IMR-90 (cell line): Measurements from ENCODE around the gene TRAPPC10. TPM values are rescaled to one million over a fixed set of nuclear protein-coding genes. Genes with fewer than 3 reads are reported as not detected.

ENCODE experiments used
- ATAC-seq: fragments of 200-7000 bp; cut with Tn5 transposase; 2 replicates; pipeline ENCODE4 v1.9.1; 2020; ENCODE audit warnings: low read depth, mild to moderate bottlenecking, moderate library complexity
- BruUV-seq: library from RNA; stranded (reverse); fragments of 400-500 nt; replicated peaks from 2 replicates; lab custom pipeline; 2021; lab: Mats Ljungman, UMichigan
- CTCF ChIA-PET: fragments of 300-600 bp; formaldehyde crosslinking; extraction: SDS; loops from one replicate; lab custom pipeline; 2021; ENCODE audit warnings: antibody characterized with exemption; lab: Yijun Ruan, JAX
- POLR2A ChIA-PET: fragments of 300-600 bp; sonication (Branson Sonifier 250); formaldehyde crosslinking; loops from one replicate; lab custom pipeline; 2022; ENCODE audit warnings: antibody characterized with exemption; ENCODE audit not compliant: unreplicated experiment; lab: Charles Lee
- DNase-seq: peaks from one replicate; pipeline ENCODE4 v3.0.0; 2013
- H2AFZ ChIP-seq: replicated peaks from 2 replicates; pipeline ENCODE3; 2013; ENCODE audit warnings: low read length, mild to moderate bottlenecking; ENCODE audit not compliant: poor library complexity
- H2AK5ac ChIP-seq: 2 replicates; pipeline ENCODE4 v1.6.1; 2013; ENCODE audit warnings: low read depth, low read length, inconsistent platforms
- H2AK9ac ChIP-seq: replicated peaks from 2 replicates; pipeline ENCODE3; 2013; ENCODE audit warnings: mild to moderate bottlenecking, low read depth, low read length, moderate library complexity; ENCODE audit not compliant: poor library complexity
- H2BK120ac ChIP-seq: 2 replicates; pipeline ENCODE4 v1.6.1; 2013; ENCODE audit warnings: low read depth, low read length, inconsistent platforms
- H2BK15ac ChIP-seq: 3 replicates; pipeline ENCODE4 v1.6.1; 2013; ENCODE audit warnings: low read depth, low read length, inconsistent platforms
- H2BK20ac ChIP-seq: 2 replicates; pipeline ENCODE4 v1.6.1; 2013; ENCODE audit warnings: low read depth, mild to moderate bottlenecking, inconsistent platforms, low read length, moderate library complexity
- H2BK5ac ChIP-seq: 2 replicates; pipeline ENCODE4 v1.6.1; 2013; ENCODE audit warnings: mild to moderate bottlenecking, low read depth, low read length, inconsistent platforms; ENCODE audit not compliant: poor library complexity, severe bottlenecking
- H3K14ac ChIP-seq: replicated peaks from 2 replicates; pipeline ENCODE4 v1.6.1; 2013; ENCODE audit warnings: low read depth, low read length, inconsistent platforms
- H3K18ac ChIP-seq: 2 replicates; pipeline ENCODE4 v1.6.1; 2013; ENCODE audit warnings: low read depth, low read length, control low read depth
- H3K23ac ChIP-seq: 2 replicates; pipeline ENCODE4 v1.6.1; 2013; ENCODE audit warnings: low read depth, low read length, inconsistent platforms
- H3K27ac ChIP-seq: 2 replicates; pipeline ENCODE4 v1.5.1; 2013; ENCODE audit warnings: mild to moderate bottlenecking, control low read depth, low read length; ENCODE audit not compliant: insufficient read depth
- H3K27me3 ChIP-seq: 2 replicates; pipeline ENCODE4 v1.6.1; 2013; ENCODE audit warnings: low read length; ENCODE audit not compliant: control insufficient read depth, insufficient read depth
- H3K36me3 ChIP-seq: 2 replicates; pipeline ENCODE4 v1.6.1; 2013; ENCODE audit warnings: low read length, mixed read lengths; ENCODE audit not compliant: control insufficient read depth, insufficient read depth
- H3K4ac ChIP-seq: 2 replicates; pipeline ENCODE4 v1.6.1; 2013; ENCODE audit warnings: low read depth, low read length, inconsistent platforms
- H3K4me1 ChIP-seq: 2 replicates; pipeline ENCODE4 v1.6.1; 2013; ENCODE audit warnings: low read length, mixed read lengths; ENCODE audit not compliant: control insufficient read depth, insufficient read depth
- H3K4me2 ChIP-seq: 2 replicates; pipeline ENCODE4 v1.6.1; 2013; ENCODE audit warnings: low read depth, mild to moderate bottlenecking, control low read depth, low read length, moderate library complexity
- H3K4me3 ChIP-seq: 2 replicates; pipeline ENCODE4 v1.5.1; 2013; ENCODE audit warnings: low read depth, mild to moderate bottlenecking, control low read depth, low read length, moderate library complexity; ENCODE audit not compliant: insufficient read depth
- H3K56ac ChIP-seq: 2 replicates; pipeline ENCODE4 v1.6.1; 2013; ENCODE audit warnings: low read length, inconsistent platforms; ENCODE audit not compliant: insufficient read depth; ENCODE audit errors: extremely low read depth
- H3K79me1 ChIP-seq, 2 experiments: 2 replicates each; pipeline ENCODE4 v1.6.1; 2013; ENCODE audit warnings: low read length in 2 of 2, inconsistent platforms in 1 of 2, low read depth in 1 of 2
- H3K9ac ChIP-seq: 2 replicates; pipeline ENCODE4 v1.6.1; 2013; ENCODE audit warnings: low read depth, low read length, control low read depth
- H3K9me1 ChIP-seq: 2 replicates; pipeline ENCODE4 v1.6.1; 2013; ENCODE audit warnings: low read length, inconsistent platforms; ENCODE audit not compliant: insufficient read depth
- H3K9me3 ChIP-seq: 2 replicates; pipeline ENCODE4 v1.6.1; 2013; ENCODE audit warnings: low read length; ENCODE audit not compliant: control insufficient read depth, insufficient read depth
- H4K20me1 ChIP-seq: 2 replicates; pipeline ENCODE4 v1.6.1; 2013; ENCODE audit warnings: low read length, inconsistent platforms; ENCODE audit not compliant: insufficient read depth
- H4K5ac ChIP-seq: 2 replicates; pipeline ENCODE4 v1.6.1; 2013; ENCODE audit warnings: mild to moderate bottlenecking, low read depth, low read length, control low read depth
- H4K8ac ChIP-seq, 2 experiments: 2 replicates each; pipeline ENCODE4 v1.6.1; 2013; ENCODE audit warnings: low read depth in 2 of 2, low read length in 2 of 2, control low read depth in 1 of 2, inconsistent platforms in 1 of 2
- H4K91ac ChIP-seq: 2 replicates; pipeline ENCODE4 v1.6.1; 2013; ENCODE audit warnings: low read depth, low read length, inconsistent platforms; ENCODE audit not compliant: insufficient read depth
- BHLHE40 ChIP-seq: fragments of 150-350 bp; IDR thresholded peaks from 2 replicates; pipeline ENCODE4 v1.6.1; 2016; ENCODE audit warnings: mild to moderate bottlenecking, low read depth, low read length
- CEBPB ChIP-seq: IDR thresholded peaks from 2 replicates; pipeline ENCODE4 v1.6.1; 2012; ENCODE audit warnings: low read depth, low read length, improper control_type of control experiment
- CHD1 ChIP-seq: IDR thresholded peaks from 2 replicates; pipeline ENCODE4 v1.6.1; 2012; ENCODE audit warnings: low read depth, low read length, improper control_type of control experiment
- ELK1 ChIP-seq: fragments of 150-350 bp; IDR thresholded peaks from 2 replicates; pipeline ENCODE4 v1.6.1; 2016; ENCODE audit warnings: low read depth, mild to moderate bottlenecking, low read length, moderate library complexity, borderline replicate concordance
- FOS ChIP-seq: fragments of 150-350 bp; IDR thresholded peaks from 2 replicates; pipeline ENCODE4 v1.6.1; 2016; ENCODE audit warnings: low read depth, low read length
- MAFK ChIP-seq: IDR thresholded peaks from 2 replicates; pipeline ENCODE4 v1.6.1; 2012; ENCODE audit warnings: low read depth, low read length, improper control_type of control experiment
- MAZ ChIP-seq: IDR thresholded peaks from 2 replicates; pipeline ENCODE4 v1.6.1; 2012; ENCODE audit warnings: low read depth, mild to moderate bottlenecking, low read length, improper control_type of control experiment, moderate library complexity, borderline replicate concordance
- MXI1 ChIP-seq: IDR thresholded peaks from 2 replicates; pipeline ENCODE4 v1.6.1; 2012; ENCODE audit warnings: low read depth, mild to moderate bottlenecking, low read length, moderate library complexity, borderline replicate concordance
- NFE2L2 ChIP-seq: fragments of 150-350 bp; IDR thresholded peaks from 2 replicates; pipeline ENCODE4 v1.6.1; 2016; ENCODE audit warnings: low read depth, mild to moderate bottlenecking, low read length
- POLR2A ChIP-seq: IDR thresholded peaks from 2 replicates; pipeline ENCODE4 v1.6.1; 2012; ENCODE audit warnings: mild to moderate bottlenecking, low read depth, low read length
- RAD21 ChIP-seq: IDR thresholded peaks from 2 replicates; pipeline ENCODE4 v1.6.1; 2012; ENCODE audit warnings: low read length, improper control_type of control experiment
- RCOR1 ChIP-seq: IDR thresholded peaks from 2 replicates; pipeline ENCODE4 v1.6.1; 2012; ENCODE audit warnings: mild to moderate bottlenecking, low read length, improper control_type of control experiment; ENCODE audit not compliant: insufficient replicate concordance
- RFX5 ChIP-seq: IDR thresholded peaks from 2 replicates; pipeline ENCODE4 v1.8.0; 2012; ENCODE audit warnings: low read depth, mild to moderate bottlenecking, low read length, moderate library complexity
- SMC3 ChIP-seq: fragments of 150-350 bp; IDR thresholded peaks from 2 replicates; pipeline ENCODE4 v1.6.1; 2016; ENCODE audit warnings: low read depth, mild to moderate bottlenecking, antibody characterized with exemption, low read length, moderate library complexity
- WGBS, 2 experiments: methylation state at CpG; one replicate each; pipeline versions ENCODE4 v1.1.5 to v1.1.7; 2013; ENCODE audit warnings: missing lambda C conversion rate in 2 of 2; ENCODE audit not compliant: insufficient read length in 1 of 2; ENCODE audit errors: extremely low coverage in 2 of 2; 5-methylcytosine and 5-hydroxymethylcytosine counted together
- dilution Hi-C: fragments of 300-500 bp; cut with HindIII; formaldehyde crosslinking; loops from one replicate; pipeline ENCODE4 v1.14.3; 2018; ENCODE audit warnings: low sequenced_read_pairs; ENCODE audit not compliant: unreplicated experiment
- in situ Hi-C: fragments of 300-500 bp; cut with MboI; formaldehyde crosslinking; loops from 3 replicates; pipeline ENCODE4 v1.14.3; 2019; ENCODE audit warnings: low sequenced_read_pairs, inconsistent platforms, mixed read lengths
- intact Hi-C: fragments of 100-400 bp; cut with micrococcal nuclease; formaldehyde crosslinking; loops from 2 replicates; pipeline ENCODE4 v1.10.0; 2022
- polyA plus RNA-seq, 3 experiments: library from polyadenylated mRNA; depleted of rRNA; stranded (reverse); fragments of >200 nt; gene quantifications; 2 replicates each; pipeline ENCODE4 v1.2.3, GENCODE V29; 2012; ENCODE audit warnings: low replicate concordance in 1 of 3
- total RNA-seq: library from RNA; depleted of rRNA; stranded (reverse); fragments of >200 nt; gene quantifications from 2 replicates; pipeline ENCODE4 v1.2.3, GENCODE V29; 2012
- TF ChIP-seq, protein P1 (sequence below): fragments of 150-350 bp; IDR thresholded peaks from 2 replicates; pipeline ENCODE4 v1.6.1; 2017; ENCODE audit warnings: mild to moderate bottlenecking, antibody characterized with exemption, low read length, low read depth
- TF ChIP-seq, protein P2 (sequence below): conservative IDR thresholded peaks from 2 replicates; pipeline ENCODE4 v1.5.1; 2012; ENCODE audit warnings: mild to moderate bottlenecking, low read depth, low read length, improper control_type of control experiment

TRAPPC10 gene
- total and polyA plus RNA-seq, 2 of the 4 experiments (the other 2 are of a cell fraction) = 17.8 to 18.1 TPM

GRCh38 chr21:43988506-43989230 is 23.4 kb upstream of the TRAPPC10 start:
- DNase-seq = no peak
- Histone ChIP-seq H2BK120ac (no peak overlapping the region), H3K4me3 (no peak overlapping the region), H3K14ac (no peak overlapping the region), H3K56ac (no peak overlapping the region), H4K5ac (no peak overlapping the region), H2AFZ (no peak overlapping the region), H3K9me3 (no peaks in the 10 kb centered on the region), H3K36me3 (peaks cover 4% of the 10 kb centered on the region; the same call in 1 of the 2 replicates), H2BK5ac (no peak overlapping the region), H3K9me1 (peaks cover 3% of the 10 kb centered on the region; the same call in 1 of the 2 replicates), H2BK20ac (no peak overlapping the region), H4K8ac (no peak overlapping the region), H2BK15ac (no peak overlapping the region), H3K9ac (no peak overlapping the region), H3K18ac (no peak overlapping the region), H3K23ac (no peak overlapping the region), H3K4ac (no peak overlapping the region), H2AK9ac (no peak overlapping the region), H3K79me1 (no peaks in the 10 kb centered on the region), H3K4me1 (no peaks in the 10 kb centered on the region; the same call in 1 of the 2 replicates), H3K27ac (no peak overlapping the region), H3K4me2 (no peak overlapping the region), H2AK5ac (no peak overlapping the region), H3K27me3 (no peaks in the 10 kb centered on the region; the same call in 1 of the 2 replicates), H4K20me1 (no peaks in the 10 kb centered on the region), H4K91ac (no peak overlapping the region)
- WGBS, 2 experiments = 85% methylated on average over 17 of the region's 23 CpGs; no CpG with 5 or more reads in 1 of the 2 experiments
- dilution Hi-C loops = no loop called here
- ChIA-PET POLR2A (no interaction called here), CTCF (no interaction called here)
- in situ Hi-C loops = no loop called here
- no TSS peak for BruUV-seq
- TF ChIP-seq RFX5 (no peak), SMC3 (no peak), BHLHE40 (no peak), FOS (no peak), MAFK (no peak), POLR2A (no peak), MXI1 (no peak), RAD21 (no peak), ELK1 (no peak), MAZ (no peak), CEBPB (no peak), RCOR1 (no peak), NFE2L2 (no peak), CHD1 (no peak)
- TF ChIP-seq, protein P1, sequence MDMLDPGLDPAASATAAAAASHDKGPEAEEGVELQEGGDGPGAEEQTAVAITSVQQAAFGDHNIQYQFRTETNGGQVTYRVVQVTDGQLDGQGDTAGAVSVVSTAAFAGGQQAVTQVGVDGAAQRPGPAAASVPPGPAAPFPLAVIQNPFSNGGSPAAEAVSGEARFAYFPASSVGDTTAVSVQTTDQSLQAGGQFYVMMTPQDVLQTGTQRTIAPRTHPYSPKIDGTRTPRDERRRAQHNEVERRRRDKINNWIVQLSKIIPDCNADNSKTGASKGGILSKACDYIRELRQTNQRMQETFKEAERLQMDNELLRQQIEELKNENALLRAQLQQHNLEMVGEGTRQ = no peak
- TF ChIP-seq, protein P2, sequence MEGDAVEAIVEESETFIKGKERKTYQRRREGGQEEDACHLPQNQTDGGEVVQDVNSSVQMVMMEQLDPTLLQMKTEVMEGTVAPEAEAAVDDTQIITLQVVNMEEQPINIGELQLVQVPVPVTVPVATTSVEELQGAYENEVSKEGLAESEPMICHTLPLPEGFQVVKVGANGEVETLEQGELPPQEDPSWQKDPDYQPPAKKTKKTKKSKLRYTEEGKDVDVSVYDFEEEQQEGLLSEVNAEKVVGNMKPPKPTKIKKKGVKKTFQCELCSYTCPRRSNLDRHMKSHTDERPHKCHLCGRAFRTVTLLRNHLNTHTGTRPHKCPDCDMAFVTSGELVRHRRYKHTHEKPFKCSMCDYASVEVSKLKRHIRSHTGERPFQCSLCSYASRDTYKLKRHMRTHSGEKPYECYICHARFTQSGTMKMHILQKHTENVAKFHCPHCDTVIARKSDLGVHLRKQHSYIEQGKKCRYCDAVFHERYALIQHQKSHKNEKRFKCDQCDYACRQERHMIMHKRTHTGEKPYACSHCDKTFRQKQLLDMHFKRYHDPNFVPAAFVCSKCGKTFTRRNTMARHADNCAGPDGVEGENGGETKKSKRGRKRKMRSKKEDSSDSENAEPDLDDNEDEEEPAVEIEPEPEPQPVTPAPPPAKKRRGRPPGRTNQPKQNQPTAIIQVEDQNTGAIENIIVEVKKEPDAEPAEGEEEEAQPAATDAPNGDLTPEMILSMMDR = no peak
- intact Hi-C loops = no loop called here
- ATAC-seq = no peak
